ENCODE measurements around the gene ST8SIA4. TPM values are rescaled to one million over a fixed set of nuclear protein-coding genes. Genes with fewer than 3 reads are reported as not detected.

Gene ST8SIA4
- total RNA-seq, 4 donors from 2014 or later = 0.37 to 6.0 (median 2.2) TPM

- in situ Hi-C loops (cut with MboI; ENCODE audit: low pct_ligation_motif_present in 1 of 4, low pct_unique_long_range_greater_than_20kb in 1 of 4, low sequenced_read_pairs in 3 of 4) (no loop called here), intact Hi-C loops (cut with DNase I; ENCODE audit: low total_unique reads) (no loop called here)
- Histone ChIP-seq H3K36me3 (no peaks in the 10 kb centered on the region), H3K27me3 (no peaks in the 10 kb centered on the region), H3K9me3 (no peaks in the 10 kb centered on the region), H3K27ac (no peak overlapping the region), H3K4me3 (no peak overlapping the region), H3K4me1 (no peaks in the 10 kb centered on the region)
- TF ChIP-seq POLR2AphosphoS5 (IDR thresholded peaks at IDR 0.05) = no peak
- TF ChIP-seq EP300 (IDR thresholded peaks at IDR 0.05; ENCODE audit: low read depth) = no peak
- no peak for TF ChIP-seq CTCF (IDR thresholded peaks at IDR 0.05)
- no peak for TF ChIP-seq POLR2A (IDR thresholded peaks at IDR 0.05)
- WGBS, 2 donors (ENCODE audit: low coverage in 1 of 2) = 90 to 100% methylated on average over 1 of the region's 1 CpG
- DNase-seq = no peak
Observed at GRCh38 chr5:100760688-100761087, 142.4 kb downstream of the ST8SIA4 start.

GRCh38 chr5:100758780-100759179 is 144.3 kb downstream of the ST8SIA4 start:
- no peaks in the 10 kb centered on the region for H3K36me3 ChIP-seq
- no peaks in the 10 kb centered on the region for H3K9me3 ChIP-seq
- DNase-seq = no peak
- no peaks in the 10 kb centered on the region for H3K4me1 ChIP-seq
- no peak for TF ChIP-seq CTCF (IDR thresholded peaks at IDR 0.05)
- no peak for TF ChIP-seq EP300 (IDR thresholded peaks at IDR 0.05; ENCODE audit: low read depth)
- TF ChIP-seq POLR2AphosphoS5 (IDR thresholded peaks at IDR 0.05) = no peak
- TF ChIP-seq POLR2A (IDR thresholded peaks at IDR 0.05) = no peak
- H3K4me3 ChIP-seq = no peak overlapping the region
- 40 to 60% methylated on average over 1 of the region's 1 CpG for WGBS, 2 donors (ENCODE audit: low coverage in 1 of 2)
- intact Hi-C loops (cut with DNase I; ENCODE audit: low total_unique reads) = no loop called here
- no peak overlapping the region for H3K27ac ChIP-seq
- in situ Hi-C loops (cut with MboI; ENCODE audit: low pct_ligation_motif_present in 1 of 4, low pct_unique_long_range_greater_than_20kb in 1 of 4, low sequenced_read_pairs in 3 of 4) = no loop called here
- no peaks in the 10 kb centered on the region for H3K27me3 ChIP-seq

GRCh38 chr5:100758306-100758705 is 144.8 kb downstream of the ST8SIA4 start:
- no peak for TF ChIP-seq POLR2A (IDR thresholded peaks at IDR 0.05)

GRCh38 chr5:100757618-100758017 is 145.5 kb downstream of the ST8SIA4 start:
- 58 to 65% methylated on average over 8 of the region's 8 CpGs for WGBS, 2 donors (ENCODE audit: low coverage in 1 of 2)
- H3K9me3 ChIP-seq = no peaks in the 10 kb centered on the region
- in situ Hi-C loops (cut with MboI; ENCODE audit: low pct_ligation_motif_present in 1 of 4, low pct_unique_long_range_greater_than_20kb in 1 of 4, low sequenced_read_pairs in 3 of 4) (no loop called here), intact Hi-C loops (cut with DNase I; ENCODE audit: low total_unique reads) (no loop called here)
- no peak overlapping the region for H3K27ac ChIP-seq
- H3K4me1 ChIP-seq = no peaks in the 10 kb centered on the region
- no peak for TF ChIP-seq POLR2A (IDR thresholded peaks at IDR 0.05)
- TF ChIP-seq CTCF (IDR thresholded peaks at IDR 0.05) = no peak
- TF ChIP-seq POLR2AphosphoS5 (IDR thresholded peaks at IDR 0.05) = no peak
- TF ChIP-seq EP300 (IDR thresholded peaks at IDR 0.05; ENCODE audit: low read depth) = no peak
- no peak overlapping the region for H3K4me3 ChIP-seq
- no peaks in the 10 kb centered on the region for H3K36me3 ChIP-seq
- no peaks in the 10 kb centered on the region for H3K27me3 ChIP-seq
- no peak for DNase-seq

More at GRCh38 chr5:100758306-100758705, 144.8 kb downstream of the ST8SIA4 start:
- H3K36me3 ChIP-seq = no peaks in the 10 kb centered on the region
- no peak overlapping the region for H3K27ac ChIP-seq
- intact Hi-C loops (cut with DNase I; ENCODE audit: low total_unique reads) (no loop called here), in situ Hi-C loops (cut with MboI; ENCODE audit: low pct_ligation_motif_present in 1 of 4, low pct_unique_long_range_greater_than_20kb in 1 of 4, low sequenced_read_pairs in 3 of 4) (no loop called here)
- 85 to 95% methylated on average over 3 to 5 of the region's 5 CpGs for whole genome bisulfite sequencing, 2 donors (ENCODE audit: low coverage in 1 of 2)
- no peaks in the 10 kb centered on the region for H3K27me3 ChIP-seq
- H3K9me3 ChIP-seq = no peaks in the 10 kb centered on the region
- DNase-seq = no peak
- no peak overlapping the region for H3K4me3 ChIP-seq
- no peaks in the 10 kb centered on the region for H3K4me1 ChIP-seq

Small RNAs within 50 kb of the gene (small RNA-seq; reads per million reads assigned to genes)
- gene MIR548P = 0 reads per million in 4 donors

Measured in transverse colon (tissue), 4 donors.